GM21717 (cell line): ENCODE results near the gene TNS1.

Experiments
- ATAC-seq: cut with Tn5 transposase; IDR thresholded peaks from one replicate; pipeline ENCODE4 v1.9.1; 2021; ENCODE audit warnings: mild to moderate bottlenecking, moderate library complexity; ENCODE audit not compliant: unreplicated experiment

TNS1 gene

GRCh38 chr2:217803653-217803960, 199.2 kb downstream of the TNS1 start:
- no peak for ATAC-seq

DNA sequence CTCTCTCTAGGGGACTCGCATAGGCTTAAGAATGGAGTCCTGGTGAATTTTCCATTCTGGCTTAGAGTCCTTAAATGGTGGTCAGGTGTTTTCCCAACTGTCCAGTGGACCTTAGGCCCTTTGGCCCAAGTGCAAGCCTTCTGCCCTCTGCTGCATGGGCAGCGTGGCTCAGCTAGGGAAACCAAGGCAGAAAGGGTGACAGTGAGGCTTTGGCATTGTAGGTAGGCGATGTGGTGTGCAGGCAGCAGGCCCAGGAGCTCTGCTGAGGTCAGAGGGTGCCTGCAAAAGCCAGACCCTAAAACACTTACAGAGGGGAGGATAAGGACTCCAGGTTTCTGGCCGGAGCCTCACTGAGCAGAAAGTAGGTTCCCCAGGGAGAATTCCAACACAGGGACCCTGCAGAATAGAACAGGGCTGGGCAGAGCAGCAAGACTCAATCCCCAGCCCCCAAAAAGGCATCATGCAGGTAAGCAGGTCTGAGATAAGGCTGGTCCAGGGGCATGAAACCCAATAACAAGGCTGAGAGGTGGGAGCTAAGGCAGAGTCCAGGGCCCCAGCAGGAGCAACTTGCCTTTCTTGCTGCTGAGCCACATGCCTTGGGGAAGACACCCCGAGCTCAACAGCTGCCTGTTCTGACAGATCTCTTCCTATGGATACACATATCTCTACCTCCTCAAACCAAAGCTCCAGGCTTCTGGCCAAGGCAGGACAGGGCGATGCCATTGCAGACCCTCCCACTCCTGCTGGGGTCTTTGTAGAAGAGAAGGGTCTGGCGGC, 199.7 kb downstream of the TNS1 start:
- no peak for ATAC-seq

DNA sequence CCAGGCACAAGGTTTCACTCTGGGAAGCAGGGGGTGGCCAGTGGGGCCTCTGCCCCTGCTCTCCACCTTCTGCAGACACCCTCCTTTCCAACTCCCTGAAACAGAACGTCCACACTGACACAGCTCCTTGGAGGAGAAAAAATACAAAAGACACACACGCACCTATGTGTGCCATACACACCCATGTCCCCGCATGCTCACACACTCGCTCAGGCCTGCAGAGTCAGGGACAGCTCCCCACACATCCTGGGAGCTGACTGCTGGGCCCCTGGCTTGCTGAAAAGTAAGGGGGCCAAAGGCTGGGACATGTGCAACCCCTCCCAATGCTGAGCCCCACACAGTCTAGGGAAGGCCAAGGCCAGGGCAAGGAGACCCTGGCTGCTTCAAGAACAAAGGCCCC, 200.5 kb downstream of the TNS1 start:
- no peak for ATAC-seq

- no peak for ATAC-seq
These were observed 201.1 kb downstream of the TNS1 start for GRCh38 chr2:217801711-217802110.

- no peak for ATAC-seq
These were observed 201.7 kb downstream of the TNS1 start for GRCh38 chr2:217801115-217801531.

DNA sequence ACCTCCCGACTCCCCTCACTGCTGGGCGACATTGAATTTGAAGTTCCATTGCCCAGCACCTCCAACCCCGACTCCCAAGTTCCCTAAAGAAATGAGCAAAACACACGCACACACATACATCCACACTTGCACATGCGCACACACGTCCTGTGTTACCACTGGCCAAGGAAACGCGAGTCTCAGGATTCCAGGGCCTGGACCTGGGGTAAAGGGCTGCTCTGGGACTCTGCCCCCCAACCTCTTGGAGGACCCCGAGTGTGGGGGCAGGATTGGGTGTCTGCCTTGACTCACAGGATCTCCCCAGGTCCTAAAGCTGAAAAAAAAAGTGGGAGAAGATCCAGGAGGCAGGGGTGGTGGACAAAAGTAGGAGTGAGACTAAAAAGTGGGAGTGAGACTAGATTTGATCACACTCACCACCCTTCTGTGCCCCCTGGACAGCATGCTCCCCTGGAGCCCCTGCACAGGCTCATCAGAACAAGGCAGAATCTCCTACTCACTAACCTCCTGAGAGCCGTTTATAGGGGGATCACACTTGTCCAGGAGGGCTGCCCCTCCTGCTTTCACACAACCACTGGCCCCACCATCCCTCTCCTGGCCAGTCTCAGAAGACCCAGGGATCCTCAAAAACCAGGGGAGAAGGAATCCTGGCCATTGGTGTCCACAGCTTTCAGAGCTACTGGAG, 202.2 kb downstream of the TNS1 start:
- ATAC-seq = no peak

- ATAC-seq = no peak
These were observed 203.0 kb downstream of the TNS1 start for GRCh38 chr2:217799563-217800432.

DNA sequence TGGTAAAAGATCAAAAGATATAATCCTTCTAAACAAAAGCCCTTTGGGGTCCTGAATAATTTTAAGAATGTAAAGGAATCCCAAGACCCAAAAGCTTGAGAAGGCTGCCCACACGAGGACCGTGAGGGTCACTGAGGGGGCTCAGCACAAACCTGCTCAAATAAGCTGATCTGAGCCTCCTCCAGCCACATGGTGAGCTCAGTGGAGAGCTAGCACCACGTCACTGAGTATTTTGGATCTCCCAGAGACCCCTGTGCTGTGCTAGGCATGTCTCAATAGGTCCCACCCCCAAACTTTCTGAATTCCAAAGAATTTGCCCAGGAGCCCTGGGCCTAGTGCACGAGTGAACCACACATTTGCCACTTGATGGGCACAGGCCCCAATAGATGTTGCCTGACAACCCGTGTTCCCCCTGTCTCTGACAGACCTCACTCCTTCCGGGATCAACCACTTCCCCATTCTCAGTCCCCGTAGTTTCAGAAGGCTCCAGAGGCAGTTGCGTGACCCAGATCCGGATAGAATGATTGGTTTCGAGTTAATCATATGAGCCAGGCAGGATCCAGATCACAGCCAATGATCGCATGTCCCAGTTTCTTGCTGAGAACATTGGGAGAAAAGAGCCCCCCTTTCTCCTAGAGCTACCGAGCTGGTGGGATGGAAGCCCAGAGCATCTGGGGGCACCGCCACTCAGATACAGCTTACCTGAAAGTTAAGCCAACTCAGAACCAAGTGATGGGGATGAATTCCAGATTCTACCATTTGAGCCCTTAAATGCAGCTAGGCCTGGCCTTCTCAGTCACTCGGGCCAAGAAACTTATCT, 203.8 kb downstream of the TNS1 start:
- ATAC-seq = peak; percentile 71

DNA sequence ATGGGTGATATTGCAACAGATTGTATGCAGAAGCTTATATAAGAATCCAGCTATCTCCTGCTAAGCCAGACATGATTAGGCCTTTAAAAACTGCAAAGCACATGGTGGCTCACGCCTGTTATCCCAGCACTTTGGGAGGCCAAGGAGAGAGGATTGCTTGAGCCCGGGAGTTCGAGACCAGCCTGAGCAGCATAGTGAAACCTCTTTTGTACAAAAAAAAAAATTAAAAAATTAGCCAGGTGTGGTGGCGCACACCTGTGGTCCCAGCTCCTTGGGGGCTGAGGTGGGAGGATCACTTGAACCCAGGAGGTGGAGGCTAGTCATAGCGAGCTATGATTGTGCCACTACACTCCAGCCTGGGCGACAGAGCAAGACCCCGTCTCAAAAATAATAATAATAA, 204.6 kb downstream of the TNS1 start:
- ATAC-seq = no peak

GRCh38 chr2:217797661-217798069, 205.1 kb downstream of the TNS1 start:
- ATAC-seq = no peak

DNA sequence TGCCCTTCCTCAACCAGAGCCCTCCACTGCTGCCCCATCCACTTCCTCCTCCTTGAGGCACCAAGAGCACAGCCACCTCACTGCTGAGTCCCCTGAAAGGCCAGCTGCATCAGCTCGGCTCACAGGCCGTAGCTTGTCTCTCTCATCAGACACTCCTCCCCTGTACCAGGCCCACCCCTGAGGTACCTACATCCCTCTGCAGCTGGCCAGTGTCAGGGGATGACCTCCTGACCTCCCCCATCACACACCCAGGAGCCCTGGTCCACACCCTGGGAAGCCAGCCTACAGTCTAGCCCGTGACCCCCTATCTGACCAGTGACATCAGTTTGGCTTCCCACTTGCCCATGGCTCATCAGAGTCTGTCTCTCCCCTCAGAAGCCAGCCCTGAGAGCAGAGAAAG, 205.6 kb downstream of the TNS1 start:
- ATAC-seq = no peak

- ATAC-seq = no peak
These were observed 206.9 kb downstream of the TNS1 start for GRCh38 chr2:217795706-217796465.

GRCh38 chr2:217795067-217795466, 207.7 kb downstream of the TNS1 start:
- ATAC-seq = no peak

DNA sequence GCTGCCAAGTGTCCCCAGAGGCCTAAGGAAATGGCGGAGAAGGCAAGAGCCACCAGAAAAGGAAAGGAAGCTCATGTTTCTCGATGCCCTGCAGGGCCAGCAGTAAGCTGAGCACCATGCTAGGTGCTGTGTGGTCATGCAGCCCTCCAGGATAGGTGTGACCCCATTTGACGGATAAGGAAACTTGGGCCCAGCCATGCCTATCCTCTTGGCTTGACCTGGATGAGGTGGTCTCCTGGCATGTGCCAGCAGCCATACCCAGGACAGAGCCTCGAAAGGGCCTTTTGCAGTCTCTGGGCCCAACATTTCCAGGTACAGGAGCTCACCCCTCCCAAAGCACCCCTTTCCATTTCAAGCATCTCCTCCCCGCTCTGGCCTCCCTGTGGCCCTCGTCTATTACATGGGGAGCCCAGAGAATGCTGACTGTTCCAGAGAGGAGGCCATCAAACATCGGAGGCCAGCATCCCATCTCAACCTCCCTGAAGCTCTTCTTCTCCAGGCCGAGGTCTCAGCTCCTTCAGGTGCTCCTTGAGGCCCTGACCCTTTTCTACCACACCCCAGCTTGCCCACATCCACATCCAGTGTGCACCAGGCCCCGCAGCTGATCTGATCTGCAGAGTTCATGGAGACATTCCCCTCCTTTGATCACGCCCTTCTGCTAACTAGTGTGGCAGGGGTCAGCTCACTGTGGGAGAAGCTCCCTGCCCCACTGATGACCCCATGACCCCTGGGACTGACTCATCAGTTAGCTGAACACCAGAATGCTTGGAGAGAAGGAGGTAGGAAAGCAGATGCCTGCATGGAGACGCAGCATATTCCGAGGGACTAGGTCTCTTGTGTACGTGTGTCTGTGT, 208.4 kb downstream of the TNS1 start:
- no peak for ATAC-seq

GRCh38 chr2:217793566-217794132, 209.1 kb downstream of the TNS1 start:
- no peak for ATAC-seq

DNA sequence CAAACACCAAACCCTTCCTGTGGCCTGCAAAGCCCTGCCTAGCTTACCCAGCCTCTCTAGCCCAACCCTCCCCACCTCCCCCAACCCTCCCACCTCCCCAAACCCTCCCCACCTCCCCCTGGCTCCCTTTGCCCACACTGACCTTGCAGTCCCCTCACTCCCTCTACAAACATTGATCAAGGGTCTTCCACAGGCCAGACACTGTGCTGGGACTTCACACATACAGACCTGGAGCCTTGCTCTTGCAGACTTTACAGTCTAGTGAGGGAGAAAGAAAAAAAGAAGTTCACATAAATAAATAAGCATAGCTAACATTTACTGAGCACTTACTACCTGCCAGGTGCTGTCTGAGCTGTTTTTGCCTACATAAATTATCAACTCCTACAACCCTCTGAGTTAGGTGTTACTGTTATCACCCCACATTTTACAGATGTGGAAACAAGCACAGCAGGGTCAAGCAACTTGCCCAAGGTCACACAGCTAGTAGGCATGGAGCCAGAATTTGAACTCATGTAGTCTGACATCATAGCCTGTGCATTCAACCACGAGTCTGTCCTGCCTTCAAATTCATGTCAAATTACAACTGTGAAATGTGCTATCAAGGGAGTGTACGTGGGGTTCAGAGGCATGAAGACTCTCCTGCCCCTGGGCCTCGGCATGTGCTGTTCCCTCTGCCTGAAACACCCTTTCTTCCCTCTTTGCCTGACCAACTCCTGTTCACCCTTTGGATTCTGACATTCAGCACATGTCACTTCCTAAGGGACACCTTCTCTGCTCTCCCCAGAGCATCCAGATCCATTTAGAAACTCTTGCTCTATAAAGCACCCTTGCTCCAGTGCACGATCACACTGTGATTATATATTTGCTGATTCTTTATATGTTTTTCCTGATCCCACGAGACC, 209.9 kb downstream of the TNS1 start:
- ATAC-seq = no peak

- ATAC-seq = no peak
These were observed 211.2 kb downstream of the TNS1 start for GRCh38 chr2:217791551-217791950.
